SU-DHL-6 (cell line): Measurements from ENCODE around the gene USP6.
"Not testable (repeated sequence)": the region's sequence is repeated elsewhere in the genome, so short reads cannot be mapped to it uniquely, and the experiment has no call there.

Experiments used
- H2AFZ ChIP-seq: fragments of 200-600 bp; sonication (generic); 2 replicates; pipeline ENCODE4 v1.6.1; 2014; ENCODE audit warnings: low read depth, mild to moderate bottlenecking, moderate library complexity, mixed read lengths, antibody characterized with exemption, low read length; ENCODE audit not compliant: severe bottlenecking
- H3F3A ChIP-seq: fragments of 200-600 bp; shearing (Covaris generic); 2 replicates; pipeline ENCODE4 v1.6.0; 2016; ENCODE audit warnings: antibody characterized with exemption, mild to moderate bottlenecking; ENCODE audit not compliant: insufficient read depth
- H3K27ac ChIP-seq: fragments of 200-600 bp; sonication (generic); 2 replicates; pipeline ENCODE4 v1.5.1; 2016; ENCODE audit warnings: low read depth, mild to moderate bottlenecking, low read length, moderate library complexity, mixed read lengths
- H3K27me3 ChIP-seq: fragments of 200-600 bp; sonication (generic), shearing (Covaris generic); 2 replicates; pipeline ENCODE4 v1.6.0; 2014; ENCODE audit warnings: mild to moderate bottlenecking, low read length
- H3K36me3 ChIP-seq: fragments of 200-600 bp; sonication (generic); 2 replicates; pipeline ENCODE4 v1.6.1; 2014; ENCODE audit warnings: mild to moderate bottlenecking, low read length, mixed read lengths
- H3K4me2 ChIP-seq: fragments of 300-600, 200-600 bp; shearing (Covaris generic), sonication (generic); 2 replicates; pipeline ENCODE4 v1.6.0; 2014; ENCODE audit warnings: low read length, low read depth, mild to moderate bottlenecking; ENCODE audit not compliant: poor library complexity, severe bottlenecking
- H3K4me3 ChIP-seq: fragments of 200-600 bp; sonication (generic); 2 replicates; pipeline ENCODE4 v1.5.1; 2014; ENCODE audit warnings: antibody characterized with exemption, low read length, mild to moderate bottlenecking, mixed read lengths; ENCODE audit not compliant: insufficient read depth, poor library complexity, severe bottlenecking
- H3K79me2 ChIP-seq: fragments of 200-600 bp; sonication (generic); 2 replicates; pipeline ENCODE4 v1.6.1; 2014; ENCODE audit warnings: mild to moderate bottlenecking, low read length, moderate library complexity; ENCODE audit not compliant: insufficient read depth
- H3K9ac ChIP-seq: fragments of 200-600 bp; sonication (generic); 2 replicates; pipeline ENCODE4 v1.7.0; 2014; ENCODE audit warnings: mild to moderate bottlenecking, low read length
- H3K9me2 ChIP-seq: fragments of 200-600 bp; sonication (generic); replicated peaks from 2 replicates; pipeline ENCODE4 v1.6.1; 2014; ENCODE audit warnings: low read length; ENCODE audit not compliant: insufficient read depth
- H3K9me3 ChIP-seq: fragments of 200-600 bp; sonication (generic); 2 replicates; pipeline ENCODE4 v1.6.1; 2014; ENCODE audit warnings: low read length, mixed read lengths; ENCODE audit not compliant: insufficient read depth
- H4K20me1 ChIP-seq: fragments of 200-600 bp; sonication (generic); 2 replicates; pipeline ENCODE4 v1.6.1; 2014; ENCODE audit warnings: low read depth, mild to moderate bottlenecking, antibody characterized with exemption, low read length, moderate library complexity, mixed read lengths
- EZH2phosphoT487 ChIP-seq: fragments of 200-600 bp; sonication (generic), shearing (Covaris generic); conservative IDR thresholded peaks from 2 replicates; pipeline ENCODE4 v1.6.1; 2018; ENCODE audit warnings: mild to moderate bottlenecking, antibody characterized with exemption, low read length, moderate library complexity, mixed read lengths
- TF ChIP-seq, protein P1 (sequence below): fragments of 200-600 bp; sonication (generic); IDR thresholded peaks from one replicate; pipeline ENCODE4 v1.5.1; 2017; ENCODE audit warnings: antibody characterized with exemption, mild to moderate bottlenecking, low read length, moderate library complexity; ENCODE audit not compliant: insufficient read depth, poor library complexity, severe bottlenecking

USP6 gene

GRCh38 chr17:5123343-5124124 is 7.7 kb downstream of the USP6 start:
- Histone ChIP-seq H3K36me3 (no peaks in the 10 kb centered on the region), H2AFZ (no peak overlapping the region), H3K27me3 (no peaks in the 10 kb centered on the region), H3K79me2 (no peaks in the 10 kb centered on the region), H3K27ac (no peak overlapping the region), H3K9me2 (no peaks in the 10 kb centered on the region), H3K9me3 (no peaks in the 10 kb centered on the region), H4K20me1 (no peaks in the 10 kb centered on the region), H3K4me2 (no peak overlapping the region), H3K4me3 (no peak overlapping the region), H3K9ac (no peak overlapping the region), H3F3A (no peaks in the 10 kb centered on the region)
- TF ChIP-seq, protein P1, sequence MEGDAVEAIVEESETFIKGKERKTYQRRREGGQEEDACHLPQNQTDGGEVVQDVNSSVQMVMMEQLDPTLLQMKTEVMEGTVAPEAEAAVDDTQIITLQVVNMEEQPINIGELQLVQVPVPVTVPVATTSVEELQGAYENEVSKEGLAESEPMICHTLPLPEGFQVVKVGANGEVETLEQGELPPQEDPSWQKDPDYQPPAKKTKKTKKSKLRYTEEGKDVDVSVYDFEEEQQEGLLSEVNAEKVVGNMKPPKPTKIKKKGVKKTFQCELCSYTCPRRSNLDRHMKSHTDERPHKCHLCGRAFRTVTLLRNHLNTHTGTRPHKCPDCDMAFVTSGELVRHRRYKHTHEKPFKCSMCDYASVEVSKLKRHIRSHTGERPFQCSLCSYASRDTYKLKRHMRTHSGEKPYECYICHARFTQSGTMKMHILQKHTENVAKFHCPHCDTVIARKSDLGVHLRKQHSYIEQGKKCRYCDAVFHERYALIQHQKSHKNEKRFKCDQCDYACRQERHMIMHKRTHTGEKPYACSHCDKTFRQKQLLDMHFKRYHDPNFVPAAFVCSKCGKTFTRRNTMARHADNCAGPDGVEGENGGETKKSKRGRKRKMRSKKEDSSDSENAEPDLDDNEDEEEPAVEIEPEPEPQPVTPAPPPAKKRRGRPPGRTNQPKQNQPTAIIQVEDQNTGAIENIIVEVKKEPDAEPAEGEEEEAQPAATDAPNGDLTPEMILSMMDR = no peak
- TF ChIP-seq EZH2phosphoT487 = no peak

DNA sequence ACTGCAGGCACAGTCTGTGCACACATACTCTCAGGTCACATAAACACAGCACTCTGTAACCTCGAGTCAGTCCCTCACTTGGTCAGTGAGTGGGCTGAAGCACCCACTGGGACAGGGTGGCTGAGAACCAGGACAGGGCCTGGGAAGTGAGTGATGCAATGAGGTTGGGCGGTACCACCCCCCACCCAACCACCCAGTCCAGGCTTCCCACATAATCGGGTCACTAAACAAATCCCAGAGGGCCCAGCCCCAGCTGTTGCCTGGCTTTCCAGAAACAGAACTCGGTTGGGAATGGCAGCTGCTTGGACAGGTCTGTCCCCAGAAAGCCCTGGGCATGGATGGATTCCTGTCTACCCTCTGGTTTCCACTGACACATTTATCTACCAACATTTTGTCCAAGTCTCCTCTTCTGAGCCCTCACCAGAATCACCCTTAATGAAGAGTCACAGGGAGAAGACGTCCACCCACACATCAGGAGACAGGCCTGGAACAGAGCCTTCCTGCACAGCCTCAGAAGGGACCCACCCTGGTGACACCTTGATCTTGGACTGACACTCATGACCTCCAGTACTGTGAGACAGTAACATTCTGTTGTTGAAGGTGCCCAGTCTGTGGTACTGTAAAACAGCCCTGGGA is 8.4 kb downstream of the USP6 start:
- not testable (repeated sequence) for H3K79me2 ChIP-seq, H3K4me3 ChIP-seq, H3K27me3 ChIP-seq, H4K20me1 ChIP-seq, H3K27ac ChIP-seq, H2AFZ ChIP-seq, H3K36me3 ChIP-seq, H3K9me2 ChIP-seq, H3K4me2 ChIP-seq, H3F3A ChIP-seq, H3K9me3 ChIP-seq, H3K9ac ChIP-seq

DNA sequence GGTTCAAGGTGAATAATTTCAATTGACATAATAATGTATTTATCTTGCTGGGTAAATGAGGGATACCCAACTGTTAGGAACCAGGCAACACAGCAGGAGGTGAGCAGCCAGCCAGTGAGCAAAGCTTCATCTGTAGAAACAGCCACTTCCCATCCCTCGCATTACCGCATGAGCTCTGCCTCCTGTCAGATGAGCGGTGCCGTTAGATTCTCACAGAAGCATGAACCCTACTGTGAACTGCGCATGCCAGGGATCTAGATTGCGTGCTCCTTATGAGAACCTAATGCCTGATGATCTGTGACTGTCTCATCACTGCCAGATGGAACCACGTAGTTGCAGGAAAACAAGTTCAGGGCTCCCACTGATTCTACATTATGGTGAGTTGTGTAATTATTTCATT is 9.1 kb downstream of the USP6 start:
- H3K79me2 ChIP-seq, H3F3A ChIP-seq, H3K9me2 ChIP-seq, H3K36me3 ChIP-seq, H3K4me3 ChIP-seq, H3K27me3 ChIP-seq, H3K4me2 ChIP-seq, H3K9ac ChIP-seq, H4K20me1 ChIP-seq, H3K9me3 ChIP-seq, H3K27ac ChIP-seq, H2AFZ ChIP-seq: not testable (repeated sequence)

DNA sequence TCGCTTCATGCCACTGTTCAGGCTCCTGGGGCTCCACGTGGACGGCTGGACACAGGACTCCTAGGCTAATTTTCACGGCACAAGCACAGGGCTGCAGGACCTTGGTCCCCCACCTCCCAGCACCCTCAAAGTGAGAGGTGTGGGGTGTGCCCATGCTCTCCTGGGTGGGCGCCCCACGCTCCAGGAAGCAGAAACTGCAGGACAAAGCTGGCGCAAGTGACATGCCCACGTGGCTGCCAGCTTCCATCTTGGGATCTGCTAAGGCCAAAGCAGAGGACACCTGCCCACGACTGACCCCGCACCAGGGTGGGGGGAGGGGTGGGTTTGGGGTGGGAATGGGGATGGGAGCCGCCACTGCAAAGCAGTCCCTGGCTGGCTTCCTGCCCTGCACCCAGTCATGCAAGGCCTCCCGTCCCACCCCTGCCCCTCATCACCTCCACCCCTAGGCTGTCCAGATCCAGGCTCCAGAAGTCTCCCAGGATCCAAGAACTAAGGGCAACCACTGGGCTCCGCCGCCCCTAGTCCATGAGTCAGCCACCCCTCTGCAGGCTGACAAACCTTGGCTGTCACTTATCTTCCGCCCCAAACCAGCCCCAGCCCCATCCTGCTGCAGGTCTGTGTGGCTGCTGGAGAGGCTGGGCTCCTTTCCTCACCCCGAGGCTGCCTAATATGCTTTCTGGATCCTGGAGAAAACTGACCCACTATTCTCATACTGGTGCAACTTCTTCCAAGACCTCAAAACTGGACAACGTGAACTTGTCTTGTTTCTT is 11.1 kb downstream of the USP6 start:
- no peaks in the 10 kb centered on the region for H3K36me3 ChIP-seq
- no peaks in the 10 kb centered on the region for H3K79me2 ChIP-seq
- no peak overlapping the region for H3K9ac ChIP-seq
- TF ChIP-seq, protein P1 = no peak
- no peak for TF ChIP-seq EZH2phosphoT487
- no peak overlapping the region for H3K4me3 ChIP-seq
- no peaks in the 10 kb centered on the region for H4K20me1 ChIP-seq
- H3K27me3 ChIP-seq = no peaks in the 10 kb centered on the region
- no peak overlapping the region for H3K4me2 ChIP-seq
- no peaks in the 10 kb centered on the region for H3K9me2 ChIP-seq
- no peaks in the 10 kb centered on the region for H3F3A ChIP-seq
- no peak overlapping the region for H3K27ac ChIP-seq
- H3K9me3 ChIP-seq = no peaks in the 10 kb centered on the region
- no peak overlapping the region for H2AFZ ChIP-seq
